Heart left ventricle (tissue), 16 donors: ENCODE data around the gene SPRR1B. TPM values are rescaled to one million over a fixed set of nuclear protein-coding genes. Genes with fewer than 3 reads are reported as not detected.

ENCODE experiments used
- ATAC-seq, 4 donors: fragments of 200-7000 bp; cut with Tn5 transposase; one replicate each; pipeline ENCODE4 v1.9.1; 2020 to 2022; ENCODE audit warnings: moderate library complexity in 4 of 4, mild to moderate bottlenecking in 3 of 4, moderate number of reproducible peaks in 1 of 4
- DNase-seq, 5 donors: peaks; one replicate each; pipeline ENCODE4 v3.0.0-alpha.2; 2020
- H3K27ac ChIP-seq, 12 donors: fragments of 200-600 bp; sonication (generic) in 4 of 12; one replicate each; pipeline versions ENCODE4 v1.5.0 to v1.8.0; 2016 to 2022; ENCODE audit warnings: mild to moderate bottlenecking in 2 of 12
- H3K27me3 ChIP-seq, 9 donors: fragments of 200-600 bp; sonication (generic) in 2 of 9; one replicate each; pipeline versions ENCODE4 v1.5.1 to v1.8.0; 2016 to 2022; ENCODE audit warnings: mild to moderate bottlenecking in 3 of 9
- H3K36me3 ChIP-seq, 9 donors: fragments of 200-600 bp; sonication (generic) in 2 of 9; one replicate each; pipeline versions ENCODE4 v1.5.0 to v1.8.0; 2018 to 2022; ENCODE audit warnings: mild to moderate bottlenecking in 2 of 9
- H3K4me1 ChIP-seq, 12 donors: fragments of 200-600 bp; sonication (generic) in 4 of 12; one replicate each; pipeline versions ENCODE4 v1.5.0 to v1.8.0; 2016 to 2022; ENCODE audit warnings: mild to moderate bottlenecking in 3 of 12
- H3K4me3 ChIP-seq, 12 donors: fragments of 200-600 bp; sonication (generic) in 4 of 12; one replicate each; pipeline versions ENCODE4 v1.5.0 to v1.8.0; 2017 to 2022; ENCODE audit warnings: mild to moderate bottlenecking in 9 of 12, moderate library complexity in 4 of 12
- H3K9me3 ChIP-seq, 12 donors: fragments of 200-600 bp; sonication (generic) in 4 of 12; one replicate each; pipeline versions ENCODE4 v1.5.0 to v1.8.0; 2016 to 2022; ENCODE audit warnings: mild to moderate bottlenecking in 1 of 12
- CTCF ChIP-seq, 12 donors: fragments of 200-600 bp; sonication (generic) in 4 of 12; IDR thresholded peaks; one replicate each; pipeline versions ENCODE4 v1.5.0 to v1.8.0; 2018 to 2022; ENCODE audit warnings: antibody characterized with exemption in 12 of 12, mild to moderate bottlenecking in 5 of 12
- POLR2A ChIP-seq, 2 donors: fragments of 450-650 bp; IDR thresholded peaks; one replicate each; pipeline ENCODE4 v1.6.1; 2017; ENCODE audit warnings: antibody characterized with exemption in 2 of 2, mild to moderate bottlenecking in 2 of 2, moderate library complexity in 2 of 2
- WGBS, 4 donors: extraction: QIAGEN DNeasy Blood & Tissue Kit in 2 of 4; methylation state at CpG; one replicate each; pipeline versions ENCODE4 v1.1.5 to v1.1.7; 2013 to 2018; 5-methylcytosine and 5-hydroxymethylcytosine counted together
- intact Hi-C, 10 donors: fragments of 100-400 bp; cut with DNase I; formaldehyde crosslinking; loops; one replicate each; pipeline versions ENCODE4 v1.11.1 to v1.14.2; 2022
- polyA plus RNA-seq, 2 donors: library from polyadenylated mRNA; stranded (reverse); fragments of 200-250 nt; gene quantifications; one replicate each; pipeline ENCODE4 v1.2.3, GENCODE V29; 2013
- total RNA-seq, 9 donors: library from RNA; depleted of rRNA in 2 of 9; stranded (reverse); fragments of >200 nt in 2 of 9; fragmentation: NEBNext Ultra II Directional in 3 of 9; extraction: Animal tissue kit (Norgen Biotek cat#: 25700) in 3 of 9; gene quantifications; one replicate each; pipeline versions ENCODE4 v1.1.0 to v1.2.4, GENCODE V29; 2016 to 2023
- donor health status: ischemic (EF 13 %, LVEDD 7.1; RV severe dilation, severe dysfunction).
- donor health status: healthy with polysubstance abuse.
- donor health status: DM: no; HTN: yes; CAD: no.
- donor health status: DM: no; HTN: no; CAD: no.
- donor health status: ischemic (EF 25% LVEDD 6.9; RV normal size, moderate dysfunction).
- donor health status: ischemic (EF 25% LVEDD 5.7; RV mildly dilated, moderate dysfunction).
- donor health status: healthy.
- donor health status: DM: yes; HTN: yes; CAD: no.
- donor health status: ischemic (EF 35%, LVEDD 5.7; RV mildly dilated, moderate dysfunction).
- donor health status: nonischemic (EF 11% LVEDD 7.7; RV severe dilation, severe dysfunction).
- donor health status: DM: yes; HTN: yes; CAD: no.
- donor health status: PGD.
- donor health status: ischemic (EF 29% LVEDD 5.4; RV normal size, mild dysfunction).
- donor health status: nonischemic (EF 23%, LVEDD 6.1; RV moderate dilation, normal function).

SPRR1B gene
- total and polyA plus RNA-seq, 11 donors = not detected

DNA sequence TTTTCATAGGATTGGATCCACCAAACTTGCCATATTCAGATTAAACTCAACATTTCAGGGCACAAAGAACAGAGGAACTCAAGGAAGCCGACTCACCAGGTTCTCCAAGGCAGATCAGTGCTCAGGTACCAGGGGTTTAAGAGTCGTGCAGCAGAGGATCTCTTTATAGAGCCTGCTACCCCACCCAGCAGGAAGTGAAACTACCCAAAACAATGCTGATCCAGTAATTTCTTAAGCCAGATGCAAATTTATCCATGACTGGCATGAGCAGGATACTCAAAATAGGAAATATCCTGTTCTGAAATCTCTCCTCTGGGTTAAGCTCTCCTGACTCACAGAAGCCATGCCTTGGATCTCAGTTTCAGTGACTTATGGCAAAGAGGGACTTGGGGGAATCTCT lies 26.4 kb downstream of the SPRR1B start, which contains the start of gene SPRR2A:
Gene SPRR2A (minus strand): TSS at position 138 of the 400 bp plus-strand sequence. CDS start 777 bp downstream, outside the sequence.
- H3K9me3 ChIP-seq = peaks cover 0 to 9% (median 1%) of the 10 kb centered on the region in 12 donors
- no peak within 1 kb of the TSS for H3K27ac ChIP-seq
- WGBS, 4 donors = 49 to 72% (median 63%) methylated on average over 2 of the region's 2 CpGs
- TF ChIP-seq POLR2A (IDR thresholded peaks at IDR 0.05) = no peak
- no peak for TF ChIP-seq CTCF (IDR thresholded peaks at IDR 0.05)
- DNase-seq = no peak
- intact Hi-C loops = no loop called here
- no peaks in the 10 kb centered on the region for H3K36me3 ChIP-seq
- no peak within 1 kb of the TSS for H3K4me3 ChIP-seq
- no peaks in the 10 kb centered on the region for H3K4me1 ChIP-seq
- no peak for ATAC-seq
- H3K27me3 ChIP-seq = peaks cover 0 to 4% (median 0%) of the 10 kb centered on the region in 9 donors

DNA sequence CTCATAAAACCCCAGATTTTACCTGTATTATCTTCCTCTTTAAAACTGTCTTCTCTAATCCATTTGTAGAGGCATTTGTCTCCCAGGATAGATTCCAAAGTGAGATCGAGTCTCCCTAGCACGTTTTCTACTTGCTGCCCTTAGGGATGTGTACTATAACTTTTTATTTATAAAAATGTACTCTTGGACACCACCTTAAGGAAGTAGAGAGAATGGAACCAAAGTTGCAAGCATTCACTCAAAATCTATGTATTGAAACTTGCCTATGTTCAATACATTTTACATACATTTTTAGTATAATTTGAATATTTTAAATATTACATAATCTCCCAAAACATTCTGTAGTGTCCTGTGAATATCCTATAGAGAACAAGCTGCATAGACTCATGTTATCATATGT lies 27.2 kb downstream of the SPRR1B start:
- peaks cover 0 to 6% (median 0%) of the 10 kb centered on the region in 12 donors for H3K9me3 ChIP-seq
- no peaks in the 10 kb centered on the region for H3K36me3 ChIP-seq
- H3K27me3 ChIP-seq = peaks cover 0 to 4% (median 0%) of the 10 kb centered on the region in 9 donors
- no peak overlapping the region for H3K27ac ChIP-seq
- DNase-seq (no peak), ATAC-seq (no peak)
- 62 to 74% (median 69%) methylated on average over 2 of the region's 2 CpGs for WGBS, 4 donors
- no peaks in the 10 kb centered on the region for H3K4me1 ChIP-seq
- no peak overlapping the region for H3K4me3 ChIP-seq
- intact Hi-C loops = no loop called here
- TF ChIP-seq POLR2A (IDR thresholded peaks at IDR 0.05) (no peak), CTCF (IDR thresholded peaks at IDR 0.05) (no peak)

DNA sequence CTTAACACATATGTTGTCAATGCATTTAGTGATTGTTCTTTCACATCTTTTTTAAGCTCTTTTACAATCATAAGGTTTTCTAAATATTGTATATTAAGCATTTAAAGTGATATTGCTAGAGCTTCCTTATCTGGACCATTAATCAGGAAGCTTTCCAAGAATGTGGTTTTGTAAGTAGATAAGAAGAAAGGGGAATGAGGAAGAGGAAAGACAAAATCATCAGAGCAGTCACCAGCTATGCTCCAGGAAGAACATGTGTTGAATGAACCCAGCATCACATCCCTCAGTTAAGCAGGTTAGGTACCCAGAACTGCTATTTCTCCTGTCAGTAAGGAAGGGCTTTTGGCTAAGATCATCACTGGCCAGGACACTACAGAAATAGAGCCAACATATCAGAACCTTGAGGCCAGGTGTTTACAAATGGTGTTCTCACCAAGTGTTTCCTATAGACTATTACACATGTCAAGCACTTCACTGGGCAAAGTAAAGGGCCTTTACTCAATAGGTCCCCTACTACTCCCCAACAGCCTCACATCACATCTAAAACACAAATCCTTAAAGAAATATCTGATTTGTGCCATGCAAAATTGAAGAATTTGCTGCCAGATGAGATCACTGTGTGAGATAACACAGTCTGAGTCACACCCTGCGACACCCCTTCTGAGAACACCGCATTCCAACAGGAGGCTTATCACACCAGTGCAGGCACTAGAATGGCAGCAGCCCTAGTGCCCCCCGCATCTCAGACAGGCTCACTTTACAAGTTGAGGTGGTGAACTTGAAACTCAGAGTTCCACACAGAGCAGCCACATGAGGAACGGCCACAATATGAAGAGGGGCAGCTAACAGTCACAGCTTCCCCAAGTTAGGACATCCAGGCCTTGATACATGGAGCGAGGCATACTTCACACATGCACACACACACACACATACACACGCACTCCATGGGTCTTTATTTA lies 28.1 kb downstream of the SPRR1B start:
- no peaks in the 10 kb centered on the region for H3K36me3 ChIP-seq
- 52 to 56% (median 54%) methylated on average over 6 of the region's 6 CpGs for WGBS, 4 donors
- DNase-seq (no peak), ATAC-seq (no peak)
- intact Hi-C loops = no loop called here
- no peak overlapping the region for H3K27ac ChIP-seq
- TF ChIP-seq POLR2A (IDR thresholded peaks at IDR 0.05) (no peak), CTCF (IDR thresholded peaks at IDR 0.05) (no peak)
- H3K9me3 ChIP-seq = no peaks in the 10 kb centered on the region
- H3K4me1 ChIP-seq = no peaks in the 10 kb centered on the region
- H3K27me3 ChIP-seq = peaks cover 0 to 4% (median 0%) of the 10 kb centered on the region in 9 donors
- no peak overlapping the region for H3K4me3 ChIP-seq

- Histone ChIP-seq H3K27me3 (peaks cover 0 to 2% (median 0%) of the 10 kb centered on the region in 9 donors), H3K36me3 (no peaks in the 10 kb centered on the region), H3K4me3 (no peak overlapping the region), H3K9me3 (no peaks in the 10 kb centered on the region), H3K27ac (no peak overlapping the region), H3K4me1 (no peaks in the 10 kb centered on the region)
- ATAC-seq (no peak), DNase-seq (no peak)
- TF ChIP-seq CTCF (IDR thresholded peaks at IDR 0.05) (no peak), POLR2A (IDR thresholded peaks at IDR 0.05) (no peak)
- WGBS, 4 donors = 43 to 58% (median 51%) methylated on average over 2 of the region's 2 CpGs
- intact Hi-C loops = no loop called here
Measured at GRCh38 chr1:153070243-153070642, 39.2 kb downstream of the SPRR1B start.
